ENCODE data around the gene SLC37A1. TPM values are rescaled to one million over a fixed set of nuclear protein-coding genes. Genes with fewer than 3 reads are reported as not detected.

The SLC37A1 gene
- total RNA-seq, 1 experiment from 2014 or later = 23.5 TPM

DNA sequence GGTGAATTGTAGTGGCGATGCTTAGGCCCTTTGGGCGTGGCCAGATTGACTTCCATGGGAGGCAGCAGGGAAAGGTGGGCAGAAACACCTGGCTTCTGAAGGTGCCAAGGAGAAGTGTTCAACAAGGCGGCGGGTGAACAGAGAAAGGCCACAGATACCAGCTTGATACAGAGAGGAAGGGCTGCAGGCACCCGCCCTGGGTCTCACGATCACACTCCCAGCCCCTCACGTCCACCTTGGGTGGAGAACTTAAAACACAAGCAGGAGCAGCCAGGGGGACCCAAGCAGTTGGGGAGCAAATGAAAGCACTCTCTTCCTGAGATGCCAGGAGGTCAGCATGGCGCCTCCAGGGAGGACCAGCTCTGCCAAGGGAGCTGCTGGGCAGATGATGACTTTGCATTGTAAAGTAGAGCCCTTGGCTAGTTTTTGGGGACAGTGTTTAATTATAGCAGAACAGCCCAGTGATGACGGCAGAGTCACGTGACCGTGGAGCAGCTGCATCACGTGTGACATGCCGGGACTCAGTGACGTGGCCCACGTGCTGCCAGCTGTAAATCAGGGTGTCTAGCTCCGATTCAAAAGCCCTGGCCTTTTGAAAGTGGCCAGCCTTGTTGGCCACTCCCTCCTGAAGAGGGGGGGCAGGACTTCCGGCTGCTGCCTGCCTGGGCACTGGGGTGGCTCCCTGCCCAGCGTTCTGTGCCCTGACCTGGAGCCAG, 19.0 kb downstream of the SLC37A1 start:
- Histone ChIP-seq H3K4me1 (replicated peaks; ENCODE audit: insufficient read depth) (no peaks in the 10 kb centered on the region), H3K79me2 (ENCODE audit: low read depth) (0 out of 2 replicates have a peak, but pooled peaks cover 7% of the 10 kb centered on the region), H3K9me3 (ENCODE audit: insufficient read depth, low read depth) (no peaks in the 10 kb centered on the region), H4K20me1 (ENCODE audit: insufficient read depth) (no peaks in the 10 kb centered on the region), H2AFZ (no peak overlapping the region), H3K27me3 (ENCODE audit: insufficient read depth, low read depth) (no peaks in the 10 kb centered on the region), H3K27ac (no peak overlapping the region), H3K9me2 (ENCODE audit: insufficient read depth) (no peaks in the 10 kb centered on the region), H3K4me3 (no peak overlapping the region), H3F3A (ENCODE audit: insufficient read depth, low read depth) (no peaks in the 10 kb centered on the region), H3K36me3 (ENCODE audit: low read depth) (no peaks in the 10 kb centered on the region), H3K4me2 (no peak overlapping the region)
- DNase-seq = no peak
- POLR2A ChIA-PET (ENCODE audit: unreplicated experiment) = no interaction called here
- CTCF ChIA-PET = no interaction called here
- intact Hi-C loops (cut with micrococcal nuclease; ENCODE audit: unreplicated experiment) = no loop called here
- BruUV-seq (replicated peaks) = no TSS peak
- TF ChIP-seq EZH2 (IDR thresholded peaks at IDR 0.05; ENCODE audit: low read depth) = no peak
- TF ChIP-seq, protein P1, sequence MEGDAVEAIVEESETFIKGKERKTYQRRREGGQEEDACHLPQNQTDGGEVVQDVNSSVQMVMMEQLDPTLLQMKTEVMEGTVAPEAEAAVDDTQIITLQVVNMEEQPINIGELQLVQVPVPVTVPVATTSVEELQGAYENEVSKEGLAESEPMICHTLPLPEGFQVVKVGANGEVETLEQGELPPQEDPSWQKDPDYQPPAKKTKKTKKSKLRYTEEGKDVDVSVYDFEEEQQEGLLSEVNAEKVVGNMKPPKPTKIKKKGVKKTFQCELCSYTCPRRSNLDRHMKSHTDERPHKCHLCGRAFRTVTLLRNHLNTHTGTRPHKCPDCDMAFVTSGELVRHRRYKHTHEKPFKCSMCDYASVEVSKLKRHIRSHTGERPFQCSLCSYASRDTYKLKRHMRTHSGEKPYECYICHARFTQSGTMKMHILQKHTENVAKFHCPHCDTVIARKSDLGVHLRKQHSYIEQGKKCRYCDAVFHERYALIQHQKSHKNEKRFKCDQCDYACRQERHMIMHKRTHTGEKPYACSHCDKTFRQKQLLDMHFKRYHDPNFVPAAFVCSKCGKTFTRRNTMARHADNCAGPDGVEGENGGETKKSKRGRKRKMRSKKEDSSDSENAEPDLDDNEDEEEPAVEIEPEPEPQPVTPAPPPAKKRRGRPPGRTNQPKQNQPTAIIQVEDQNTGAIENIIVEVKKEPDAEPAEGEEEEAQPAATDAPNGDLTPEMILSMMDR (conservative IDR thresholded peaks at IDR 0.05) = no peak

- H2AFZ ChIP-seq = no peak overlapping the region
- H3K9me3 ChIP-seq (ENCODE audit: insufficient read depth, low read depth) = no peaks in the 10 kb centered on the region
- no peak for DNase-seq
- no peaks in the 10 kb centered on the region for H3K79me2 ChIP-seq (ENCODE audit: low read depth)
- H3K9me2 ChIP-seq (ENCODE audit: insufficient read depth) = no peaks in the 10 kb centered on the region
- no peak overlapping the region for H3K27ac ChIP-seq
- H3K4me1 ChIP-seq (replicated peaks; ENCODE audit: insufficient read depth) = no peaks in the 10 kb centered on the region
- POLR2A ChIA-PET (ENCODE audit: unreplicated experiment) = no interaction called here
- H3K36me3 ChIP-seq (ENCODE audit: low read depth) = no peaks in the 10 kb centered on the region
- TF ChIP-seq EZH2 (IDR thresholded peaks at IDR 0.05; ENCODE audit: low read depth) = no peak
- TF ChIP-seq, protein P1 (conservative IDR thresholded peaks at IDR 0.05) = no peak
- H3F3A ChIP-seq (ENCODE audit: insufficient read depth, low read depth) = no peaks in the 10 kb centered on the region
- intact Hi-C loops (cut with micrococcal nuclease; ENCODE audit: unreplicated experiment) = no loop called here
- H3K4me2 ChIP-seq = no peak overlapping the region
- no peaks in the 10 kb centered on the region for H4K20me1 ChIP-seq (ENCODE audit: insufficient read depth)
- no peaks in the 10 kb centered on the region for H3K27me3 ChIP-seq (ENCODE audit: insufficient read depth, low read depth)
- H3K4me3 ChIP-seq = no peak overlapping the region
- CTCF ChIA-PET = no interaction called here
- BruUV-seq (replicated peaks) = no TSS peak
These were observed 19.8 kb downstream of the SLC37A1 start for GRCh38 chr21:42533306-42533962.

GRCh38 chr21:42533963-42534355, 20.3 kb downstream of the SLC37A1 start:
- Histone ChIP-seq H2AFZ (no peak overlapping the region), H4K20me1 (ENCODE audit: insufficient read depth) (no peaks in the 10 kb centered on the region), H3K27ac (no peak overlapping the region), H3K27me3 (ENCODE audit: insufficient read depth, low read depth) (no peaks in the 10 kb centered on the region), H3K9me3 (ENCODE audit: insufficient read depth, low read depth) (no peaks in the 10 kb centered on the region), H3K36me3 (ENCODE audit: low read depth) (no peaks in the 10 kb centered on the region), H3K4me2 (no peak overlapping the region), H3K4me1 (replicated peaks; ENCODE audit: insufficient read depth) (no peaks in the 10 kb centered on the region), H3K4me3 (no peak overlapping the region), H3K9me2 (ENCODE audit: insufficient read depth) (no peaks in the 10 kb centered on the region), H3K79me2 (ENCODE audit: low read depth) (no peaks in the 10 kb centered on the region), H3F3A (ENCODE audit: insufficient read depth, low read depth) (no peaks in the 10 kb centered on the region)
- no TSS peak for BruUV-seq (replicated peaks)
- no peak for DNase-seq
- ChIA-PET POLR2A (ENCODE audit: unreplicated experiment) (no interaction called here), CTCF (no interaction called here)
- intact Hi-C loops (cut with micrococcal nuclease; ENCODE audit: unreplicated experiment) = no loop called here
- no peak for TF ChIP-seq EZH2 (IDR thresholded peaks at IDR 0.05; ENCODE audit: low read depth)
- TF ChIP-seq, protein P1 (conservative IDR thresholded peaks at IDR 0.05) = no peak
